HL-60 (cell line): ENCODE measurements around the gene GPNMB.

ENCODE experiments used
- DNase-seq, 2 experiments: peaks; one replicate each; pipeline ENCODE4 v3.0.0-alpha.2; 2010 to 2020; ENCODE audit warnings: low read depth in 1 of 2, low spot score in 1 of 2
- H3K27ac ChIP-seq: fragments of 250-450 bp; sonication (Bioruptor Pico); replicated peaks from 2 replicates; pipeline ENCODE4 v1.5.1; 2020; ENCODE audit warnings: mild to moderate bottlenecking, moderate library complexity
- H3K27me3 ChIP-seq: fragments of 250-450 bp; sonication (Bioruptor Pico); 2 replicates; pipeline ENCODE4 v1.5.1; 2021; ENCODE audit warnings: mild to moderate bottlenecking, moderate library complexity; ENCODE audit not compliant: insufficient read depth, poor library complexity, severe bottlenecking
- H3K4me3 ChIP-seq: replicated peaks from 2 replicates; pipeline ENCODE4 v1.5.1; 2011; ENCODE audit warnings: mild to moderate bottlenecking, control low read depth, low read length; ENCODE audit not compliant: insufficient read depth
- CTCF ChIP-seq: IDR thresholded peaks from one replicate; pipeline ENCODE4 v1.5.1; 2011; ENCODE audit warnings: low read length, control low read depth, inconsistent platforms; ENCODE audit not compliant: insufficient read depth
- GABPA ChIP-seq: IDR thresholded peaks from 2 replicates; pipeline ENCODE4 v1.6.1; 2012; ENCODE audit warnings: low read depth
- POLR2AphosphoS5 ChIP-seq: IDR thresholded peaks from 2 replicates; pipeline ENCODE4 v1.6.1; 2012; ENCODE audit warnings: low read depth
- REST ChIP-seq: IDR thresholded peaks from 2 replicates; pipeline ENCODE4 v1.6.1; 2012; ENCODE audit warnings: low read depth; ENCODE audit not compliant: insufficient replicate concordance
- SPI1 ChIP-seq: IDR thresholded peaks from 2 replicates; pipeline ENCODE4 v1.6.1; 2012; ENCODE audit warnings: low read depth, mild to moderate bottlenecking, borderline replicate concordance

The GPNMB gene

GRCh38 chr7:23276947-23277346, 30.4 kb downstream of the GPNMB start:
- Histone ChIP-seq H3K27ac (peak overlapping the region; percentile 64), H3K4me3 (no peak overlapping the region), H3K27me3 (no peaks in the 10 kb centered on the region)
- TF ChIP-seq GABPA (no peak), SPI1 (no peak), POLR2AphosphoS5 (no peak), REST (no peak), CTCF (no peak)
- DNase-seq, result no peak

GRCh38 chr7:23277359-23277989, 30.9 kb downstream of the GPNMB start:
- Histone ChIP-seq H3K27me3 (no peaks in the 10 kb centered on the region), H3K4me3 (no peak overlapping the region), H3K27ac (peak overlapping the region; percentile 64)
- peak in 1 of 2 experiments; percentile 76 for DNase-seq
- TF ChIP-seq CTCF (peak; percentile 70), REST (no peak), POLR2AphosphoS5 (no peak), SPI1 (peak; percentile 6; the same call in 1 of the 2 replicates)

GRCh38 chr7:23279819-23280525, 33.4 kb downstream of the GPNMB start:
- Histone ChIP-seq H3K27ac (no peak overlapping the region), H3K27me3 (no peaks in the 10 kb centered on the region), H3K4me3 (no peak overlapping the region)
- no peak for DNase-seq
- TF ChIP-seq SPI1 (no peak), GABPA (no peak), CTCF (no peak), POLR2AphosphoS5 (no peak), REST (no peak)
